GM18526 (cell line): Measurements from ENCODE around the gene RXFP1.

Experiments
- POLR2A ChIP-seq: IDR thresholded peaks from 3 replicates; pipeline ENCODE4 v1.6.1; 2011; ENCODE audit not compliant: insufficient read length; ENCODE audit errors: extremely low read depth

RXFP1 gene

GRCh38 chr4:158588777-158589176 is 67.1 kb downstream of the RXFP1 start:
- no peak for TF ChIP-seq POLR2A

- TF ChIP-seq POLR2A = no peak
Observed at GRCh38 chr4:158590306-158590705, 68.6 kb downstream of the RXFP1 start.

DNA sequence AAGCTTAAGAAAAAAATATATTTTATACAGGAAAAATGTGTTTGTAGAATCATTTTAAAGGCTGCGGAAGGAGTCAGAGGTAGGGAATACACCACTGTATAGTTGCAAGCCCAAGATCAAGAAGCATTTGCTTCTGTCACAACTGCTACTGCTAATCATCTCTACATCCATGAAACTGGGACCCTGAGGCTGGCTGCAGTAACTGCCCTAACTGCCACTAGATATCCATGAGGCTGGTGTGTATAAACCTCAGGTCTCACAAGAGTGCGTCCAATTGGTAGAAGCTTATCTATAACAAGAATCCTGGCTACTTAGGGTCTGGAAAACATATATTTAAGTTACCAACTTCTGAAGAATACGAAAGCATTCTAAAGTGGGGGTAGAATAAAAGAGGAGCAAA is 69.1 kb downstream of the RXFP1 start:
- TF ChIP-seq POLR2A = no peak

GRCh38 chr4:158597879-158598596 is 76.4 kb downstream of the RXFP1 start:
- TF ChIP-seq POLR2A = no peak

GRCh38 chr4:158599150-158599549 is 77.5 kb downstream of the RXFP1 start:
- no peak for TF ChIP-seq POLR2A

DNA sequence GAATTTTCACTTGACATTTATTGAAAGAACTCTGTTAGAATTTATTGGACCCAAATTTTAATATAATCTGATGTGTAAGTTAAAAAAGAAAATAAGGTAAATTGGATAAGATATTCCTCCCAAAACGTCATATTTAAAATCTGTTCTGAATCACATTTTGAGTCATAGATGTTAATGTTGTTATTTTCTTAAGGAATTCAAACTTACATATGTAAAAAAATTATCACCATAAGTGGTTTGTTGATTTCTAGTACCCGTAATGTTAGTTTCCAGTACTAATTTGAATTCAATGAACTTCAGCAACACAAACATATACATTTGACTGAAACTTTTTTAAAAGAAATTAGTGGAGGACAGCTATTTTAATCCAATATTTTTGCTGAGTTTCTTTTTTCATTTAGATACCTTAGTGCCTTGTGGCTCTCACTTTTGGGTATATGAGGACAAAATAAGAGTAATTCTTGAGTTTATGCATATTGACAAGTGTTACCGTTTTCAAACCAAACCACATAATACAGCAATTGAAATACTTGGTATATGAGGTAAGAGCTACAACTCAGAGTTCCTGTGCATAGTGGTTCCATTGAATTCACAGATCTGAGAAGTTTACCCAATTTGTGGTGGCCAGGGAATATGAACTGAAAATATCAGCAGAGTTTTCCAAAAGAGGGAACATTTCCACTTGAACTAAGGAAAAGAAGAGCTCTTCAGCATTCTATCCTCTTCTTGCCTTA is 78.2 kb downstream of the RXFP1 start:
- TF ChIP-seq POLR2A = no peak

DNA sequence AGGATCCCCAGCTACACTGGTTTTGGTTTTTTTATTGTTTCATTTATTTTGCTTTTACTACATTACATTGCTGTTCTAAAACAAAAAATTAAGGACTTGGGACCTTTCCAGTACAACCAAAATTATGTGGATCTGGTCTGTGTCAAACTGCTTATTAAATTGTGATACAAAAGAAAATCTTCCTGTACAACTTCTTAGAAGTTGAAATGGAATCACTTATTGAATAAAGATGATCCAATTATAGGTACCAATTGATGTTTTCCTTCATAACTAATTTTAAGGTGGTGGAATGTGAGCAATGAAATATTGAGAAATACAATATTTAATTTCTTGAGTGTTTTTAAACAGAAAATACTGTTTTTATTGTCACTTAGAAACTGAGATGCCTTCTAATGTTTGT is 82.7 kb downstream of the RXFP1 start:
- no peak for TF ChIP-seq POLR2A

DNA sequence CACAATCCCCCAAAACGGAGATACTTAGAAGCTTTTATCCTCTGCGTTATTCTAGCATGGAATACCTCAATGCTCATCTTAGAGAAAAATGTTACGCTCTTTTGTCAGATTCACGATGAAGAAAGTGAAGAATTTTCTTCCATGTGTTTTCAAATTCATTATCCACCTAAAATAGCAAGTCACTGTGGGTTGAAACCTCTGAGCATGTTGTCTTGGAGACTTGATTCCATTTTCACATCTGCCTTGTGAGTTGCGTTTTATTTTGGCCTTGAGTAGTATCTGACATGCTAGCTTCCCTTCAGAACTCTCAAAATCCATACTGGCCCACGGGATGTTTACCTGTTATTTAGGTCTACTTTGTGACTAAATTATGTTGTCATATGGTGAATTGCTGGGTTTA is 83.7 kb downstream of the RXFP1 start:
- TF ChIP-seq POLR2A = no peak

DNA sequence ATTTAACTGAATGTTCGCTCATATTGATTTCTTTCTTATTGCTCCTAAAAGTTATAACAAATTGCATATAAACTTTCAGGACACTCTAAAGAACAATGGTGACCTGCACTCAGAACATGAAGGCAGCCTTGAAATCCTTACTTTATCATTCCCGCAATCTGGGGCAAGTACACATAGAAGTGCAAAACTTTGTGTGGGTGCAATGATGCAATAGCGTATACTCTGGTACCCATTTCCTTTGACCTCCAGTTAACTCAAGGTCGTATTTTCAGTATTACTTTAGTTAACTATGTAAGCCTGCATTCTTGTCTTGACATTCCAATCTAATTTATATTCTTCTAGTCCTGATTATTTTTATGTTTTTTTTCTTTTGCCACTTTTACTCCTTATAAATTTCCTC is 85.3 kb downstream of the RXFP1 start:
- TF ChIP-seq POLR2A = no peak

DNA sequence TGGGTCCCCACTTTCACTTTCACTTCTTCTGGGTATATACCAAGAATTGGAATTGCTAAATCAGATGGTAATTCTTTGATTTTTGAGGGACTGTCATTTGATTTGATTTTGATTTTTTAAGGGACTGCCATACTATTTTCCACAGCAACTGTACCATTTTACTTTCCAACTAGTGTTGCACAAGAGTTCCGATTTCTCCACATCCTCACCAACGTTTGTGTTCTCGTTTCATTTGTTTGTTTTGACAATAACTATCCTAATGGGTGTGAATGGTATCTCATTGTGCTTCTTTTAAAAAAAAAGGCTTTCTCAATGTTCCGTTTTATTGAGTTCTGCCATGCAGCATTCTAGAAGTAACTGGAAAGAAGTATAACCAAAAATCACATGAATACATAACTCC is 87.4 kb downstream of the RXFP1 start:
- TF ChIP-seq POLR2A = no peak

DNA sequence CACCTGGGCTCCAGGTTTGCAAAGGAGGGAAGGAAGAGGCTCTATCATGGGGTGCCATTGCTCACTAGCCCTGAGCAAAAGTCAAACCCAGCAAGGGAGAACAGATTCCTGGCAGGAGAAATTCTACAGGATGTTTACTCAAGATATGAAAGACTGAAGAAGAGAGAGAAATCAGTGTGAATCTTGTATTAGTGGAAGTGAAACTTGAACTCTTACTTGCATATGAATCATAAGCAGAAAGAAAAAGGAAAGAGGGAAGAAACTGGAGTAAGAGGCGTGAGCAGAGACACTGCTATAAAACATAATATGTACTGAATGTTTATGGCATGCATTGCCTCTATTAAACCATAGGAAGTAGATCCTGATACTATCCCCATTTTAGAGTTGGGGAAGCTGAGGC is 89.1 kb downstream of the RXFP1 start:
- TF ChIP-seq POLR2A = no peak

GRCh38 chr4:158613046-158613445 is 91.4 kb downstream of the RXFP1 start:
- no peak for TF ChIP-seq POLR2A

DNA sequence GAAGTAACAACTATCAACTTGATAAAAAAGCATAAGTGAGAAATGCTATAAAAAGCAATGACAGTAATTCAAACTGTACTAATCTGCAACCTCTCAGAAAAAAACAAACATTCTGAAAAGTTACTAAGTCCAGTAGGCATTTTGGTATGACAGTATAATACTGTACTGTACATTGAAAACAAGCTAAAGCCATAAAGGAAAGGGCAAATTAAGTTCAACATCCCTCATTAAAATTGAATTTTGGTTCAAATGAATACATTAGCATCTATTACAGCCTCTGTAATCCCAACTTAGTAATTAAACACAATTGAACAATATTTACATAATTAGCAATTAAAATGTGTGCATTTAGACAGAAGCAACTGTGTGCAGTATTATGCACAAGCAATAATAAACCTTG is 96.3 kb downstream of the RXFP1 start:
- no peak for TF ChIP-seq POLR2A

DNA sequence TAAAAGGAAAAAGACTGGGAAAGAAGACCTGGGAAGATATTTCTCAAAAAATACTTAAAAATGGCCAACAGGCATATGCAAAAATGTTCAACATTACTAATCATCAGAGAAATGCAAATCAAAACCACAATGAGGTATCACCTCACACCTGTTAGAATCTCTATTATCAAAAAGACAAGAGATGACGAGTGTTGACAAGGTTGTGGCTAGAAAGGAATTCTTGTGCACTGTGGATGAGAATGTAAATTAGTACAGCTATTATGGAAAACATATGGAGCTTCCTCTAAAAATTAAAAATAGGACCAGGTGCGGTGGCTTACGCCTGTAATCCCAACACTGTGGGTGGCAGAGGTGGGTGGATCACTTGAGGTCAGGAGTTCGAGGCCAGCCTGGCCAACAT is 100.0 kb downstream of the RXFP1 start:
- TF ChIP-seq POLR2A = no peak

GRCh38 chr4:158622251-158622650 is 100.6 kb downstream of the RXFP1 start:
- no peak for TF ChIP-seq POLR2A

- no peak for TF ChIP-seq POLR2A
Observed at GRCh38 chr4:158624889-158625478, 103.3 kb downstream of the RXFP1 start.
